HCT116 (cell line): ENCODE results near the gene HSPBAP1. TPM values are rescaled to one million over a fixed set of nuclear protein-coding genes. Genes with fewer than 3 reads are reported as not detected.

Experiments
- ATAC-seq: fragments of 200-7000 bp; cut with Tn5 transposase; 2 replicates; pipeline ENCODE4 v1.9.1; 2020; ENCODE audit warnings: mild to moderate bottlenecking, moderate library complexity
- BruUV-seq: library from RNA; stranded (reverse); fragments of 400-500 nt; replicated peaks from 2 replicates; lab custom pipeline; 2021; lab: Mats Ljungman, UMichigan
- CTCF ChIA-PET: fragments of 300-600 bp; sonication (Branson Sonifier 250); formaldehyde crosslinking; loops from one replicate; lab custom pipeline; 2021; ENCODE audit warnings: antibody characterized with exemption; lab: Charles Lee
- POLR2A ChIA-PET: fragments of 300-600, 350-600 bp; sonication (Branson Sonifier 250); formaldehyde crosslinking; loops from one replicate; lab custom pipeline; 2021; ENCODE audit warnings: antibody characterized with exemption; lab: Charles Lee
- RAD21 ChIA-PET, 2 experiments: fragments of 300-600 bp; sonication (Branson Sonifier 250); formaldehyde crosslinking; loops; one replicate each; lab custom pipeline; 2023; ENCODE audit warnings: low total read pairs in 2 of 2; ENCODE audit not compliant: uncharacterized antibody in 2 of 2, unreplicated experiment in 2 of 2, low non-redundant PET in 1 of 2; lab: Charles Lee
- DNase-seq: peaks from one replicate; pipeline ENCODE4 v3.0.0-alpha.2; 2010; ENCODE audit warnings: low read depth, low spot score
- H2AFZ ChIP-seq: fragments of 200-600 bp; shearing (Covaris generic), sonication (generic); 2 replicates; pipeline ENCODE4 v1.6.1; 2017; ENCODE audit warnings: low read depth, mixed run types, mixed read lengths, antibody characterized with exemption, low read length; ENCODE audit not compliant: poor library complexity, severe bottlenecking
- H3K27ac ChIP-seq: 2 replicates; pipeline ENCODE4 v1.5.1; 2012; ENCODE audit warnings: low read depth, low read length
- H3K27me3 ChIP-seq: fragments of 200-600 bp; sonication (generic); 2 replicates; pipeline ENCODE4 v1.6.1; 2016; ENCODE audit warnings: mixed run types, low read length, mixed read lengths; ENCODE audit not compliant: insufficient read depth
- H3K36me3 ChIP-seq, 2 experiments: fragments of 200-500 bp in 1 of 2; fragments of 200-600 bp in 1 of 2; sonication (Bioruptor generic) in 1 of 2; sonication (generic) in 1 of 2; 2 replicates each; pipeline versions ENCODE4 v1.5.1 to v1.6.1; 2014 to 2016; ENCODE audit warnings: low read length in 2 of 2, inconsistent platforms in 1 of 2, mixed read lengths in 1 of 2, mixed run types in 1 of 2; ENCODE audit not compliant: insufficient read depth in 2 of 2, control insufficient read depth in 1 of 2
- H3K4me1 ChIP-seq, 2 experiments: fragments of 200-600 bp in 1 of 2; sonication (generic) in 1 of 2; 2 replicates each; pipeline versions ENCODE4 v1.5.1 to v1.6.1; 2012 to 2017; ENCODE audit warnings: low read length in 2 of 2, inconsistent platforms in 1 of 2, mild to moderate bottlenecking in 1 of 2, mixed read lengths in 1 of 2, mixed run types in 1 of 2, moderate library complexity in 1 of 2; ENCODE audit not compliant: insufficient read depth in 2 of 2, control insufficient read depth in 1 of 2
- H3K4me2 ChIP-seq: fragments of 200-600 bp; sonication (generic); 2 replicates; pipeline ENCODE4 v1.6.1; 2017; ENCODE audit warnings: mixed run types, low read length, mixed read lengths
- H3K4me3 ChIP-seq, 2 experiments: fragments of 200-600 bp in 1 of 2; sonication (generic) in 1 of 2; replicated peaks in 1 of 2; 2 replicates each; pipeline ENCODE4 v1.5.1; 2011 to 2016; ENCODE audit warnings: low read length in 2 of 2, control low read depth in 1 of 2, low read depth in 1 of 2, mild to moderate bottlenecking in 1 of 2, mixed read lengths in 1 of 2, mixed run types in 1 of 2
- H3K79me2 ChIP-seq: fragments of 200-600 bp; sonication (generic); 2 replicates; pipeline ENCODE4 v1.6.1; 2017; ENCODE audit warnings: mild to moderate bottlenecking, mixed run types, low read length, moderate library complexity, mixed read lengths; ENCODE audit not compliant: insufficient read depth
- H3K9ac ChIP-seq: fragments of 200-600 bp; sonication (generic); 2 replicates; pipeline ENCODE4 v1.6.1; 2016; ENCODE audit warnings: low read length, mixed read lengths
- H3K9me2 ChIP-seq: fragments of 200-600 bp; sonication (generic), shearing (Covaris generic); 2 replicates; pipeline ENCODE4 v1.6.1; 2017; ENCODE audit warnings: mixed run types, mild to moderate bottlenecking, moderate library complexity; ENCODE audit not compliant: insufficient read depth
- H3K9me3 ChIP-seq, 2 experiments: fragments of 200-500 bp in 1 of 2; fragments of 200-600 bp in 1 of 2; sonication (Bioruptor generic) in 1 of 2; sonication (generic) in 1 of 2; 2 replicates each; pipeline ENCODE4 v1.6.1; 2014 to 2017; ENCODE audit warnings: low read length in 2 of 2, mixed read lengths in 2 of 2, inconsistent platforms in 1 of 2, low read depth in 1 of 2, mild to moderate bottlenecking in 1 of 2, mixed run types in 1 of 2, moderate library complexity in 1 of 2; ENCODE audit not compliant: control insufficient read depth in 1 of 2, insufficient read depth in 1 of 2
- H4K20me1 ChIP-seq: fragments of 200-600 bp; sonication (generic), shearing (Covaris generic); 2 replicates; pipeline ENCODE4 v1.6.1; 2017; ENCODE audit warnings: mixed run types, mild to moderate bottlenecking, moderate library complexity; ENCODE audit not compliant: insufficient read depth
- CBX3 ChIP-seq: IDR thresholded peaks from 2 replicates; pipeline ENCODE4 v1.6.1; 2012; ENCODE audit warnings: low read depth
- CTCF ChIP-seq, 3 experiments: fragments of 200-600 bp in 1 of 3; sonication (generic) in 1 of 3; IDR thresholded peaks in 2 of 3; conservative IDR thresholded peaks in 1 of 3; 2 replicates each; pipeline ENCODE4 v1.5.1; 2012 to 2017; ENCODE audit warnings: low read depth in 2 of 3, low read length in 2 of 3, antibody characterized with exemption in 1 of 3, borderline replicate concordance in 1 of 3, control low read depth in 1 of 3, mild to moderate bottlenecking in 1 of 3, mixed read lengths in 1 of 3, mixed run types in 1 of 3, moderate library complexity in 1 of 3; ENCODE audit not compliant: insufficient read depth in 1 of 3
- JUND ChIP-seq: IDR thresholded peaks from 2 replicates; pipeline ENCODE4 v1.6.1; 2012
- MAX ChIP-seq: IDR thresholded peaks from 2 replicates; pipeline ENCODE4 v1.6.1; 2012
- POLR2A ChIP-seq: IDR thresholded peaks from 2 replicates; pipeline ENCODE4 v1.7.0; 2011; ENCODE audit warnings: borderline replicate concordance; ENCODE audit not compliant: insufficient read depth, insufficient read length; ENCODE audit errors: extremely low read depth
- RAD21 ChIP-seq: IDR thresholded peaks from 2 replicates; pipeline ENCODE4 v1.6.1; 2012; ENCODE audit warnings: low read depth, mild to moderate bottlenecking
- REST ChIP-seq: IDR thresholded peaks from 2 replicates; pipeline ENCODE4 v1.6.1; 2012; ENCODE audit warnings: low read depth
- SP1 ChIP-seq: IDR thresholded peaks from 2 replicates; pipeline ENCODE4 v1.6.1; 2012; ENCODE audit warnings: low read depth
- TCF7L2 ChIP-seq: IDR thresholded peaks from 2 replicates; pipeline ENCODE4 v1.7.0; 2011; ENCODE audit warnings: borderline replicate concordance, inconsistent platforms; ENCODE audit not compliant: insufficient read depth, insufficient read length; ENCODE audit errors: extremely low read depth
- YY1 ChIP-seq: IDR thresholded peaks from 2 replicates; pipeline ENCODE4 v1.6.1; 2011; ENCODE audit warnings: low read length, low read depth, moderate library complexity, mild to moderate bottlenecking; ENCODE audit not compliant: insufficient replicate concordance; ENCODE audit errors: extremely low read depth
- ZFX ChIP-seq: fragments of 450-650 bp; IDR thresholded peaks from 2 replicates; pipeline ENCODE4 v1.6.1; 2017
- intact Hi-C: fragments of 100-400 bp; cut with micrococcal nuclease; formaldehyde crosslinking; loops from 2 replicates; pipeline ENCODE4 v1.10.0; 2022
- total RNA-seq: library from RNA; stranded (reverse); gene quantifications from one replicate; pipeline ENCODE4 v1.2.1, GENCODE V29; 2021; ENCODE audit not compliant: unreplicated experiment

HSPBAP1 gene
- total RNA-seq, 1 experiment from 2014 or later: 6.6 TPM

- TF ChIP-seq CBX3: no peak
- TF ChIP-seq REST: no peak
- TF ChIP-seq MAX: no peak
- no peak for TF ChIP-seq JUND
- no peak for TF ChIP-seq ZFX
- TF ChIP-seq SP1: no peak
- TF ChIP-seq RAD21: no peak
- no peak for TF ChIP-seq CTCF (IDR thresholded peaks at IDR 0.05 in 2 of 3, conservative IDR thresholded peaks at IDR 0.05 in 1 of 3; ENCODE audit: borderline replicate concordance in 1 of 3, insufficient read depth in 1 of 3, low read depth in 2 of 3, low read length in 2 of 3)
- TF ChIP-seq TCF7L2: no peak
- no peak for TF ChIP-seq POLR2A
- TF ChIP-seq YY1: no peak
- Histone ChIP-seq H3K4me3 (no peak overlapping the region), H3K4me2 (no peak overlapping the region), H2AFZ (no peak overlapping the region), H3K9me3 (no peaks in the 10 kb centered on the region), H3K27ac (no peak overlapping the region), H3K27me3 (no peaks in the 10 kb centered on the region), H3K36me3 (peaks cover 2 to 11% of the 10 kb centered on the region in 2 experiments; a peak in 2 of 4 replicates), H4K20me1 (no peaks in the 10 kb centered on the region), H3K9ac (no peak overlapping the region), H3K4me1 (no peaks in the 10 kb centered on the region), H3K79me2 (no peaks in the 10 kb centered on the region), H3K9me2 (no peaks in the 10 kb centered on the region)
- ATAC-seq: no peak
- CTCF ChIA-PET: no interaction called here
- POLR2A ChIA-PET: no interaction called here
- BruUV-seq: no TSS peak
- RAD21 ChIA-PET: no interaction called here
- intact Hi-C loops: no loop called here
- no peak for DNase-seq
Measured at GRCh38 chr3:122690096-122690495, 103.5 kb downstream of the HSPBAP1 start.

Other genes with a start within 250 kb of the HSPBAP1 start
- gene PARP9, start 229.5 kb downstream of the HSPBAP1 start, total RNA-seq: 9.5 TPM
- gene DTX3L, start 229.5 kb downstream of the HSPBAP1 start, total RNA-seq: 13.1 TPM
- 0.12 TPM for gene PARP15, start 216.2 kb downstream of the HSPBAP1 start, total RNA-seq
- gene PARP14, start 113.0 kb downstream of the HSPBAP1 start, total RNA-seq: 12.2 TPM
- gene SLC49A4, start 1.2 kb upstream of the HSPBAP1 start, total RNA-seq: 11.3 TPM
- gene SEMA5B, start 233.9 kb upstream of the HSPBAP1 start, total RNA-seq: 0.15 TPM